Tibial nerve (tissue), 3 donors: Measurements from ENCODE around the gene C16orf96.
"Not testable (repeated sequence)": the region's sequence is repeated elsewhere in the genome, so short reads cannot be mapped to it uniquely, and the experiment has no call there.

ENCODE experiments used
- EP300 ChIP-seq, 2 donors: sonication (generic); formaldehyde crosslinking; IDR thresholded peaks; one replicate each; pipeline ENCODE4 v1.6.1; 2017; ENCODE audit warnings: antibody characterized with exemption in 2 of 2, mild to moderate bottlenecking in 1 of 2
- POLR2A ChIP-seq, 2 donors: fragments of 450-650 bp; IDR thresholded peaks; one replicate each; pipeline ENCODE4 v1.6.1; 2017; ENCODE audit warnings: antibody characterized with exemption in 2 of 2, mild to moderate bottlenecking in 2 of 2, moderate library complexity in 2 of 2

- TF ChIP-seq POLR2A, EP300 (IDR thresholded peaks at IDR 0.05): not testable (repeated sequence)
These were observed 17.8 kb downstream of the C16orf96 start for GRCh38 chr16:4573926-4574325.
